CMK (cell line): Measurements from ENCODE around the gene DCLK2.

ENCODE experiments used
- DNase-seq: peaks from one replicate; pipeline ENCODE4 v3.0.0-alpha.2; 2010; ENCODE audit warnings: low read depth

DCLK2 gene

GRCh38 chr4:150209140-150209829 lies 131.0 kb downstream of the DCLK2 start:
- peak; percentile 4 for DNase-seq

- no peak for DNase-seq
Observed at GRCh38 chr4:150211016-150211415, 132.8 kb downstream of the DCLK2 start.

- no peak for DNase-seq
Observed at GRCh38 chr4:150211799-150212445, 133.7 kb downstream of the DCLK2 start.

- DNase-seq: no peak
Observed at GRCh38 chr4:150212485-150212884, 134.2 kb downstream of the DCLK2 start.

GRCh38 chr4:150212927-150213326 lies 134.7 kb downstream of the DCLK2 start:
- DNase-seq: no peak

GRCh38 chr4:150215601-150216000 lies 137.4 kb downstream of the DCLK2 start:
- no peak for DNase-seq

GRCh38 chr4:150216726-150217125 lies 138.5 kb downstream of the DCLK2 start:
- no peak for DNase-seq

GRCh38 chr4:150217192-150217591 lies 138.9 kb downstream of the DCLK2 start:
- DNase-seq: no peak

- no peak for DNase-seq
Observed at GRCh38 chr4:150217808-150218207, 139.6 kb downstream of the DCLK2 start.

GRCh38 chr4:150218447-150218846 lies 140.2 kb downstream of the DCLK2 start:
- DNase-seq: no peak

GRCh38 chr4:150219841-150220240 lies 141.6 kb downstream of the DCLK2 start:
- DNase-seq: no peak

- no peak for DNase-seq
Observed at GRCh38 chr4:150224896-150225591, 146.8 kb downstream of the DCLK2 start.

- DNase-seq: no peak
Observed at GRCh38 chr4:150229520-150229919, 151.3 kb downstream of the DCLK2 start.

- no peak for DNase-seq
Observed at GRCh38 chr4:150230561-150230960, 152.3 kb downstream of the DCLK2 start.

- DNase-seq: no peak
Observed at GRCh38 chr4:150231107-150231770, 153.0 kb downstream of the DCLK2 start.

- no peak for DNase-seq
Observed at GRCh38 chr4:150232029-150232428, 153.8 kb downstream of the DCLK2 start.

- no peak for DNase-seq
Observed at GRCh38 chr4:150234246-150234645, 156.0 kb downstream of the DCLK2 start.

- DNase-seq: no peak
Observed at GRCh38 chr4:150235317-150235716, 157.1 kb downstream of the DCLK2 start.

GRCh38 chr4:150235808-150236271 lies 157.6 kb downstream of the DCLK2 start:
- no peak for DNase-seq

GRCh38 chr4:150236626-150237025 lies 158.4 kb downstream of the DCLK2 start:
- no peak for DNase-seq

GRCh38 chr4:150237110-150237872 lies 159.0 kb downstream of the DCLK2 start:
- no peak for DNase-seq

GRCh38 chr4:150238591-150238990 lies 160.3 kb downstream of the DCLK2 start:
- no peak for DNase-seq
